WTC11 (cell line): ENCODE results near the gene EHBP1L1.

Experiments used
- ATF3 ChIP-seq: sonication (generic); formaldehyde crosslinking; conservative IDR thresholded peaks from 2 replicates; pipeline ENCODE4 v1.8.1; 2022; ENCODE audit warnings: mild to moderate bottlenecking, missing genetic modification reagents
- ELF4 ChIP-seq: sonication (generic); formaldehyde crosslinking; IDR thresholded peaks from 2 replicates; pipeline ENCODE4 v1.8.1; 2022; ENCODE audit warnings: low read depth, mild to moderate bottlenecking, moderate library complexity, missing genetic modification reagents
- FOXJ3 ChIP-seq: sonication (generic); formaldehyde crosslinking; IDR thresholded peaks from 2 replicates; pipeline ENCODE4 v1.9.0; 2021; ENCODE audit warnings: missing genetic modification reagents, mild to moderate bottlenecking, borderline replicate concordance
- FOXP1 ChIP-seq: sonication (generic); formaldehyde crosslinking; IDR thresholded peaks from 2 replicates; pipeline ENCODE4 v1.8.0; 2022; ENCODE audit warnings: missing genetic modification reagents, mild to moderate bottlenecking, moderate library complexity, borderline replicate concordance
- JUN ChIP-seq: sonication (generic); formaldehyde crosslinking; IDR thresholded peaks from 2 replicates; pipeline ENCODE4 v1.8.0; 2023; ENCODE audit warnings: mild to moderate bottlenecking, missing genetic modification reagents
- MAX ChIP-seq: sonication (generic); formaldehyde crosslinking; IDR thresholded peaks from 2 replicates; pipeline ENCODE4 v1.8.0; 2022; ENCODE audit warnings: mild to moderate bottlenecking, missing genetic modification reagents
- MLX ChIP-seq: sonication (generic); formaldehyde crosslinking; IDR thresholded peaks from 2 replicates; pipeline ENCODE4 v1.8.1; 2023; ENCODE audit warnings: mild to moderate bottlenecking, missing genetic modification reagents, moderate library complexity
- TCF7 ChIP-seq: sonication (generic); formaldehyde crosslinking; IDR thresholded peaks from 2 replicates; pipeline ENCODE4 v1.8.0; 2022; ENCODE audit warnings: mild to moderate bottlenecking, low read depth, missing genetic modification reagents, moderate library complexity
- ZNF263 ChIP-seq: sonication (generic); formaldehyde crosslinking; IDR thresholded peaks from 2 replicates; pipeline ENCODE4 v1.8.1; 2022; ENCODE audit warnings: low read depth, mild to moderate bottlenecking, moderate library complexity, missing genetic modification reagents
- ZSCAN18 ChIP-seq: fragments of 250-450 bp; sonication (Bioruptor Pico); IDR thresholded peaks from 2 replicates; pipeline ENCODE4 v2.1.2; 2022; ENCODE audit warnings: mild to moderate bottlenecking, moderate library complexity
- TF ChIP-seq, protein P1 (sequence below): fragments of 200-600 bp; IDR thresholded peaks from 2 replicates; pipeline ENCODE4 v1.8.0; 2022; ENCODE audit warnings: antibody characterized with exemption
- TF ChIP-seq, protein P2 (sequence below): sonication (generic); formaldehyde crosslinking; IDR thresholded peaks from 2 replicates; pipeline ENCODE4 v1.8.1; 2023; ENCODE audit warnings: mild to moderate bottlenecking, missing genetic modification reagents, moderate library complexity

DNA sequence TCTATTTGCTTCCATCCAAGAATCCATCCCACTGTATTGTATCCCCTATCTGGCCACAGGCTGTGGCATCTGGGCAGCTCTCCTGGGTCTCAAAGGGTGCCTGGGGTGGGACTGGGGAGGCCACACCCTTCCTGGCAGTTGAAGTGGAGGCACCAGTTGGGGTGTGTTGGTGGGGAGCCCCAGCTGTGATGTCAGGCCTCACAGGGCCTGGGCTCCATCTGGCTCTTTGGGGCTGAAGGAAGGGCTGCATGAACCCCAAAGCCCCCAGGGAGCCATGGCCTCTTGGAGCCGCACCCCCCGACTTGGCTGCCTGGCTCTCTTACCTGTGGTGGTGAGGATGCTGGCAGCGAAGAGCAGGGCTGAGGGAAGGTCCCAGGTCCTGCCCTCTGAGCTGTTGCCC is 19.3 kb downstream of the EHBP1L1 start:
- TF ChIP-seq ATF3 (CRISPR knock-in tag) (no peak), MAX (CRISPR knock-in tag) (no peak), FOXP1 (CRISPR knock-in tag) (no peak), ZSCAN18 (no peak), MLX (CRISPR knock-in tag) (no peak), JUN (no peak), ELF4 (CRISPR knock-in tag) (no peak), TCF7 (CRISPR knock-in tag) (no peak), FOXJ3 (CRISPR knock-in tag) (no peak), ZNF263 (CRISPR knock-in tag) (no peak)
- TF ChIP-seq, protein P1, sequence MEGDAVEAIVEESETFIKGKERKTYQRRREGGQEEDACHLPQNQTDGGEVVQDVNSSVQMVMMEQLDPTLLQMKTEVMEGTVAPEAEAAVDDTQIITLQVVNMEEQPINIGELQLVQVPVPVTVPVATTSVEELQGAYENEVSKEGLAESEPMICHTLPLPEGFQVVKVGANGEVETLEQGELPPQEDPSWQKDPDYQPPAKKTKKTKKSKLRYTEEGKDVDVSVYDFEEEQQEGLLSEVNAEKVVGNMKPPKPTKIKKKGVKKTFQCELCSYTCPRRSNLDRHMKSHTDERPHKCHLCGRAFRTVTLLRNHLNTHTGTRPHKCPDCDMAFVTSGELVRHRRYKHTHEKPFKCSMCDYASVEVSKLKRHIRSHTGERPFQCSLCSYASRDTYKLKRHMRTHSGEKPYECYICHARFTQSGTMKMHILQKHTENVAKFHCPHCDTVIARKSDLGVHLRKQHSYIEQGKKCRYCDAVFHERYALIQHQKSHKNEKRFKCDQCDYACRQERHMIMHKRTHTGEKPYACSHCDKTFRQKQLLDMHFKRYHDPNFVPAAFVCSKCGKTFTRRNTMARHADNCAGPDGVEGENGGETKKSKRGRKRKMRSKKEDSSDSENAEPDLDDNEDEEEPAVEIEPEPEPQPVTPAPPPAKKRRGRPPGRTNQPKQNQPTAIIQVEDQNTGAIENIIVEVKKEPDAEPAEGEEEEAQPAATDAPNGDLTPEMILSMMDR: no peak
- TF ChIP-seq, protein P2, sequence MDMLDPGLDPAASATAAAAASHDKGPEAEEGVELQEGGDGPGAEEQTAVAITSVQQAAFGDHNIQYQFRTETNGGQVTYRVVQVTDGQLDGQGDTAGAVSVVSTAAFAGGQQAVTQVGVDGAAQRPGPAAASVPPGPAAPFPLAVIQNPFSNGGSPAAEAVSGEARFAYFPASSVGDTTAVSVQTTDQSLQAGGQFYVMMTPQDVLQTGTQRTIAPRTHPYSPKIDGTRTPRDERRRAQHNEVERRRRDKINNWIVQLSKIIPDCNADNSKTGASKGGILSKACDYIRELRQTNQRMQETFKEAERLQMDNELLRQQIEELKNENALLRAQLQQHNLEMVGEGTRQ: no peak
